Type B pancreatic cell (in vitro differentiated cells): Measurements from ENCODE around the gene KRT75. TPM values are rescaled to one million over a fixed set of nuclear protein-coding genes. Genes with fewer than 3 reads are reported as not detected.

Source experiments
- DNase-seq: peaks from one replicate; pipeline ENCODE4 v3.0.0; 2021; ENCODE audit warnings: mixed read lengths; ENCODE audit not compliant: unreplicated experiment; ENCODE audit errors: extremely low spot score
- H3K27ac Mint-ChIP-seq: 2 replicates; pipeline ENCODE4 v1.8.0; 2021; ENCODE audit warnings: mild to moderate bottlenecking, mixed read lengths
- H3K27me3 Mint-ChIP-seq: 2 replicates; pipeline ENCODE4 v1.8.0; 2021; ENCODE audit warnings: mixed read lengths
- H3K36me3 Mint-ChIP-seq: 2 replicates; pipeline ENCODE4 v1.8.0; 2021; ENCODE audit warnings: mixed read lengths
- H3K4me1 Mint-ChIP-seq: one replicate; pipeline ENCODE4 v1.8.0; 2021; ENCODE audit warnings: mixed read lengths; ENCODE audit not compliant: unreplicated experiment
- H3K4me3 Mint-ChIP-seq: 2 replicates; pipeline ENCODE4 v1.8.0; 2021; ENCODE audit warnings: mild to moderate bottlenecking, mixed read lengths
- H3K9me3 Mint-ChIP-seq: 2 replicates; pipeline ENCODE4 v1.8.0; 2021; ENCODE audit warnings: mixed read lengths
- total RNA-seq: library from RNA; stranded (reverse); gene quantifications from 2 replicates; pipeline ENCODE4 v1.2.1, GENCODE V29; 2021; ENCODE audit warnings: low replicate concordance
- TF ChIP-seq, protein P1 (sequence below): fragments of 200-600 bp; sonication (generic); conservative IDR thresholded peaks from 2 replicates; pipeline ENCODE4 v1.5.0; 2021; ENCODE audit warnings: antibody characterized with exemption, mild to moderate bottlenecking

KRT75 gene
- total RNA-seq, 1 donor from 2014 or later, result not detected

DNA sequence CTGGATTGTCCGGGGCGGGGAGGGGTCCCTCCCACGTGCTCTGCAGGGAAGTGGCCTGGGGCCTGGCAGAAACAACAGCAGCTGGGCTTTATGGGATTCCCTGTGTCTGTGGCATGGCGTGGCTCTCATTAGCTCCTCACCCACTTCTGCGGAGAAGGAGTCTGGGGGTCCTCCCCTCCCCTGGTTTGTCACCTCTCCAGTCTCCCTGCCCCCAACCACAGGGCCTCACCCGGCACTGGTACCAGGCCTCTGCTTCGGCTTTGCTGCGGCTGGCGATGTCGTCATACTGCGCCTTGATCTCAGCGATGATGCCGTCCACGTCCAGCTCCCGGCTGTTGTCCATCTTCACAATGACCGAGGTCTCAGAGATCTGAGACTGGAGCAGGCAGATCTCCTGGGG lies 34.4 kb downstream of the KRT75 start:
- Mint-ChIP-seq H3K4me3 (no peak overlapping the region), H3K27ac (no peak overlapping the region), H3K4me1 (no peaks in the 10 kb centered on the region), H3K27me3 (peaks cover 29% of the 10 kb centered on the region), H3K9me3 (no peaks in the 10 kb centered on the region), H3K36me3 (no peaks in the 10 kb centered on the region)
- TF ChIP-seq, protein P1, sequence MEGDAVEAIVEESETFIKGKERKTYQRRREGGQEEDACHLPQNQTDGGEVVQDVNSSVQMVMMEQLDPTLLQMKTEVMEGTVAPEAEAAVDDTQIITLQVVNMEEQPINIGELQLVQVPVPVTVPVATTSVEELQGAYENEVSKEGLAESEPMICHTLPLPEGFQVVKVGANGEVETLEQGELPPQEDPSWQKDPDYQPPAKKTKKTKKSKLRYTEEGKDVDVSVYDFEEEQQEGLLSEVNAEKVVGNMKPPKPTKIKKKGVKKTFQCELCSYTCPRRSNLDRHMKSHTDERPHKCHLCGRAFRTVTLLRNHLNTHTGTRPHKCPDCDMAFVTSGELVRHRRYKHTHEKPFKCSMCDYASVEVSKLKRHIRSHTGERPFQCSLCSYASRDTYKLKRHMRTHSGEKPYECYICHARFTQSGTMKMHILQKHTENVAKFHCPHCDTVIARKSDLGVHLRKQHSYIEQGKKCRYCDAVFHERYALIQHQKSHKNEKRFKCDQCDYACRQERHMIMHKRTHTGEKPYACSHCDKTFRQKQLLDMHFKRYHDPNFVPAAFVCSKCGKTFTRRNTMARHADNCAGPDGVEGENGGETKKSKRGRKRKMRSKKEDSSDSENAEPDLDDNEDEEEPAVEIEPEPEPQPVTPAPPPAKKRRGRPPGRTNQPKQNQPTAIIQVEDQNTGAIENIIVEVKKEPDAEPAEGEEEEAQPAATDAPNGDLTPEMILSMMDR, result no peak
- no peak for DNase-seq

DNA sequence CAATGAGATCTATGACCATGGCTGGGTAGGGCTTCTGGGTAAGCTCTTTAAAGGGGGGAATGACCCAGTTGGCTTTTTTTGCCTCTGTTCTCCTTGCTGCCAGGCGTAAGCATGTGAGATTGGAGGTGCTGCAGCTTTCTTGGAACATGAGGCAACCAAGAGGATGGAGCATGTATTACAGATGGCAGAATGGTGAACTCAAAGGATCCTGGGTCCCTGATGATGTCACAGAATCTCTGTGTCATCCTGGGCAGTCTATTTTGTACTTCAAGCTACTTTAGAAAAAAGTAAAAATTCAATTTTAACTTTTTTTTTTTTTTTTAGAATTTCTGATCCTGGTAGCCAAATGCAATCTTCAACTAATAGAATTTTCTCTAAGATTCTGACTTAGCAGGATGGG lies 36.0 kb downstream of the KRT75 start:
- Mint-ChIP-seq H3K36me3 (no peaks in the 10 kb centered on the region), H3K27me3 (peaks cover 27% of the 10 kb centered on the region), H3K4me1 (no peaks in the 10 kb centered on the region), H3K4me3 (no peak overlapping the region), H3K9me3 (no peaks in the 10 kb centered on the region), H3K27ac (no peak overlapping the region)
- DNase-seq, result no peak
- TF ChIP-seq, protein P1, result no peak

DNA sequence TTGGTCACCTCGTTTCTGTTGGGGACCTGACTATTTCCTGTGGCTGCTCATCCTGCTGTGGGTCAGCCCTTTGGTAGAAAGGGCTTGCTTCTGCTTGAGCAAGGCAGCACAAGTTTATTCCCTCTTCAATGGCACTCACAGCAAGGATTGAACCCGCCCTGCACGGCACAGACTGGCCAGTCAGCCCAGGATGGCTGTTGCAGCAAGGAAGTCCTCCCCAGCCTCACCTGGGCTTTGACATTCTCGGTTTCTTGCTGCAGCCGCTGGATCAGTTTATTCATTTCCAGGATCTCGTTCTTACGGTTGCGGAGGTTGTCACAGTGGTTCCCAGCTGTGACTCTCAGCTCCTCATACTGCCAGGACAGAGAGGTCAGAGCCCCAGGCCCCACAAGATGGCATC lies 37.5 kb downstream of the KRT75 start:
- TF ChIP-seq, protein P1, result no peak
- Mint-ChIP-seq H3K4me1 (no peaks in the 10 kb centered on the region), H3K27me3 (peaks cover 22% of the 10 kb centered on the region), H3K9me3 (no peaks in the 10 kb centered on the region), H3K36me3 (no peaks in the 10 kb centered on the region), H3K27ac (no peak overlapping the region), H3K4me3 (no peak overlapping the region)
- DNase-seq, result no peak

DNA sequence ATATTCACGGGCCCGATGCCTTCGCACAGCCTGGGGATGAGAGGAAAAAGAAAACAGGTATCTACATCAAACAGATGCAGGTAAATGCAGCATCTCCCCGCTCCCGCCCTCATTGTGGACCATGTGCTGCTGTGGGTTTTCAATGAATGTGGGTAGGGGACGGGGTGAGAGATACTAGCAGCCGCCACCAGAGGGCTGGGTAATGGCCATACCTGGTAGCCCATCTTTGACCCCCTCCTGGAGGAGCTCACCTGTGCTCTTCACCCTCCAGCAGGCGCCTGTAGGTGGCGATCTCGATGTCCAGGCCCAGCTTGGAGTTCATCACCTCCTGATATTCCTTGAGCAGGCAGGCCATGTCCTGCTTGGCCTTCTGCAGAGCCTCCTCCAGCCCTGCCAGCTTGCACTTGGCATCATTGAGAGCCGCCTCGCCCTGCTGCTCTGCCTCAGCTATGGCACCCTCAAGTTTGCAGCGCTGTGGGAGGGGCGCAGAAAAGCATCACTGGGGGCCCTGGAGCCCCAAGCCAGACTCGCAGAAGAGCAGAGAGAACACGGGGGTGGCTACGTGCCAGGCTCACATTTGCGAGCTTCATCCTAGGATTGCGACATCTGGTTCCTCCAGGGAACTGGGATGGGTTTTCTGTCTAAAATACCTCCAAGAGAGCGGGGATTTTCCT lies 38.3 kb downstream of the KRT75 start:
- TF ChIP-seq, protein P1, result peak; percentile 60
- Mint-ChIP-seq H3K4me1 (no peaks in the 10 kb centered on the region), H3K27ac (no peak overlapping the region), H3K36me3 (no peaks in the 10 kb centered on the region), H3K9me3 (no peaks in the 10 kb centered on the region), H3K27me3 (peaks cover 22% of the 10 kb centered on the region), H3K4me3 (no peak overlapping the region)
- no peak for DNase-seq

DNA sequence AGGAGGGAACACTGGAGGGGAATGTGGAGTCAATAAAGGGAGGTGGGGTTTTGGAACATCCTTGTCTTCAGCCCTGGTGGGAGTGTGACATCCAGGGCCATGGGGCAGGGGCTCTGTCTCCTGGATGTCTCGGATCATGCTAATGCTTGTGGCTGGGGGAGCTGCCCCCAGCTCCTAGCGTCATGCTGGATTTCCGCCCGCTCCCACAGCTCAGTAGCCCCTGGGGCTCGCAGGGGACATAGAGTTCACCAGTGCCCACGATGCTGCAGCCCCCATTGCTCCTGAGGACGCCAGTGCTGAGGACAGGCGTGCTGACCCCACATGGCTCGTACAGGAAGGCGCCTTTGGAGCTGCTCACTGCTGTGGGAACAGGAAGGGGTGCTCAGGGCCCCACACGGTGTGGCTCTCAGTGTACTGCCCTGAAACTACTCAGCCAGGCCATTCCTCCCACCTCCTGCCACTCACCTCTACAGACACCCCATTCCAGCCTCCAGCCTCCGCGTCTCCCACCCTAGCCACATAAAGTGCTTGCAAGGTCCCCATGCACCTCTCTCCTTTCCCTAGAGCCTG lies 39.2 kb downstream of the KRT75 start:
- TF ChIP-seq, protein P1, result no peak
- peaks cover under 1% of the 10 kb centered on the region for H3K4me1 Mint-ChIP-seq
- no peaks in the 10 kb centered on the region for H3K9me3 Mint-ChIP-seq
- DNase-seq, result no peak
- H3K27ac Mint-ChIP-seq, result no peak overlapping the region
- no peaks in the 10 kb centered on the region for H3K36me3 Mint-ChIP-seq
- peaks cover 22% of the 10 kb centered on the region for H3K27me3 Mint-ChIP-seq
- H3K4me3 Mint-ChIP-seq, result no peak overlapping the region
